ENCODE measurements around the gene PAOX.
"Not testable (repeated sequence)": the region's sequence is repeated elsewhere in the genome, so short reads cannot be mapped to it uniquely, and the experiment has no call there.

The PAOX gene

GRCh38 chr10:133381036-133381435 is 2.0 kb downstream of the PAOX start:
- CTCF ChIA-PET = no interaction called here

GRCh38 chr10:133383551-133383950 is 4.5 kb downstream of the PAOX start:
- DNase-seq (ENCODE audit: low spot score) = no peak
- ChIA-PET POLR2A (ENCODE audit: low non-redundant PET) (no interaction called here), CTCF (no interaction called here)
- H3K27ac ChIP-seq = no peak overlapping the region
- no peak for TF ChIP-seq CTCF (conservative IDR thresholded peaks at IDR 0.05; ENCODE audit: low read depth)

More at GRCh38 chr10:133381036-133381435, 2.0 kb downstream of the PAOX start:
- TF ChIP-seq CTCF (conservative IDR thresholded peaks at IDR 0.05; ENCODE audit: low read depth) = no peak
- POLR2A ChIA-PET (ENCODE audit: low non-redundant PET) = interaction anchor here (0.6 kb wide), 1 partner anchor 11 kb away, joined by 3 read pairs; no protein-coding TSS in a partner anchor
- DNase-seq (ENCODE audit: low spot score) = no peak
- H3K27ac ChIP-seq = peak overlapping the region; percentile 6; the same call in 1 of the 2 replicates

GRCh38 chr10:133384071-133384470 is 5.0 kb downstream of the PAOX start:
- CTCF ChIA-PET = no interaction called here
- POLR2A ChIA-PET (ENCODE audit: low non-redundant PET) = no interaction called here
- DNase-seq (ENCODE audit: low spot score) = no peak
- no peak for TF ChIP-seq CTCF (conservative IDR thresholded peaks at IDR 0.05; ENCODE audit: low read depth)
- H3K27ac ChIP-seq = no peak overlapping the region

GRCh38 chr10:133385214-133385613 is 6.2 kb downstream of the PAOX start:
- ChIA-PET POLR2A (ENCODE audit: low non-redundant PET) (no interaction called here), CTCF (no interaction called here)
- DNase-seq (ENCODE audit: low spot score) = no peak
- TF ChIP-seq CTCF (conservative IDR thresholded peaks at IDR 0.05; ENCODE audit: low read depth) = no peak
- H3K27ac ChIP-seq = no peak overlapping the region

- CTCF ChIA-PET; POLR2A ChIA-PET (ENCODE audit: low non-redundant PET); H3K27ac ChIP-seq; DNase-seq (ENCODE audit: low spot score): not testable (repeated sequence)
Measured at GRCh38 chr10:133386951-133387350, 7.9 kb downstream of the PAOX start.

- no peak for DNase-seq (ENCODE audit: low spot score)
- TF ChIP-seq CTCF (conservative IDR thresholded peaks at IDR 0.05; ENCODE audit: low read depth) = no peak
- POLR2A ChIA-PET (ENCODE audit: low non-redundant PET) = no interaction called here
- CTCF ChIA-PET = interaction anchor here (0.6 kb wide), 1 partner anchor 93 kb away, joined by 4 read pairs; no protein-coding TSS in a partner anchor
- H3K27ac ChIP-seq = no peak overlapping the region
Measured at GRCh38 chr10:133388236-133388972, 9.3 kb downstream of the PAOX start.

- TF ChIP-seq CTCF (conservative IDR thresholded peaks at IDR 0.05; ENCODE audit: low read depth) = no peak
- CTCF ChIA-PET = no interaction called here
- H3K27ac ChIP-seq = peak overlapping the region; percentile 6; the same call in 1 of the 2 replicates
- DNase-seq (ENCODE audit: low spot score) = no peak
- POLR2A ChIA-PET (ENCODE audit: low non-redundant PET) = no interaction called here
Measured at GRCh38 chr10:133388973-133389818, 10.1 kb downstream of the PAOX start.

All from RWPE1 (cell line).